HepG2 (cell line): ENCODE data around the gene SFXN2. TPM values are rescaled to one million over a fixed set of nuclear protein-coding genes. Genes with fewer than 3 reads are reported as not detected.
A peak's percentile ranks its signal among the peaks of the same experiment; 100 is the strongest.

Experiments
- ATAC-seq: fragments of 200-7000 bp; cut with Tn5 transposase; 3 replicates; pipeline ENCODE4 v1.9.1; 2020; ENCODE audit warnings: mild to moderate bottlenecking, moderate library complexity
- BruUV-seq: library from RNA; stranded (reverse); fragments of 400-500 nt; replicated peaks from 2 replicates; lab custom pipeline; 2021; lab: Mats Ljungman, UMichigan
- CTCF ChIA-PET: fragments of 300-600 bp; formaldehyde crosslinking; extraction: SDS; loops from one replicate; lab custom pipeline; 2021; ENCODE audit warnings: low total read pairs, inconsistent platforms, low intra/inter-chr PET ratio; lab: Yijun Ruan, JAX
- POLR2A ChIA-PET: fragments of 350-600 bp; sonication (Branson Sonifier 250); formaldehyde crosslinking; loops from one replicate; lab custom pipeline; 2020; ENCODE audit warnings: antibody characterized with exemption, inconsistent platforms; lab: Yijun Ruan, JAX
- DNase-seq: peaks from one replicate; pipeline ENCODE4 v3.0.0-alpha.2; 2015; ENCODE audit warnings: low spot score
- FAIRE-seq: peaks from 3 replicates; lab custom pipeline; 2011; peaks lifted over from hg19 to GRCh38; lab: Jason Lieb, UNC
- H2AFZ ChIP-seq: one replicate; pipeline ENCODE4 v1.6.1; 2011; ENCODE audit warnings: low read length, inconsistent platforms
- H3K27ac ChIP-seq: fragments of 300-600 bp; 3 replicates; pipeline ENCODE4 v1.8.0; 2011; ENCODE audit warnings: mixed run types, mild to moderate bottlenecking, mixed read lengths, low read length, inconsistent platforms; ENCODE audit not compliant: insufficient read depth; ENCODE audit errors: extremely low read length
- H3K27me3 ChIP-seq, 2 experiments: fragments of 200-600 bp in 1 of 2; 2 replicates in 1 of 2; 3 replicates in 1 of 2; pipeline versions ENCODE4 v1.6.0 to v1.8.0; 2011; ENCODE audit warnings: low read length in 2 of 2, mild to moderate bottlenecking in 2 of 2, moderate library complexity in 2 of 2, inconsistent platforms in 1 of 2; ENCODE audit not compliant: insufficient read depth in 2 of 2, control insufficient read depth in 1 of 2
- H3K36me3 ChIP-seq, 2 experiments: fragments of 200-600 bp in 1 of 2; replicated peaks in 1 of 2; 2 replicates in 1 of 2; 3 replicates in 1 of 2; pipeline versions ENCODE4 v1.5.1 to v1.8.0; 2011; ENCODE audit warnings: low read length in 2 of 2, inconsistent platforms in 1 of 2; ENCODE audit not compliant: insufficient read depth in 2 of 2, control insufficient read depth in 1 of 2
- H3K4me1 ChIP-seq: 2 replicates; pipeline ENCODE4 v1.5.1; 2012; ENCODE audit warnings: low read length, inconsistent platforms; ENCODE audit not compliant: insufficient read depth
- H3K4me2 ChIP-seq: 2 replicates; pipeline ENCODE4 v1.6.0; 2011; ENCODE audit warnings: low read depth, low read length, inconsistent platforms
- H3K4me3 ChIP-seq, 3 experiments: fragments of 200-600 bp in 1 of 3; sonication (generic), shearing (Covaris generic) in 1 of 3; replicated peaks in 1 of 3; 2 replicates each; pipeline ENCODE4 v1.5.1; 2011 to 2016; ENCODE audit warnings: low read length in 3 of 3, inconsistent platforms in 2 of 3, low read depth in 2 of 3, mild to moderate bottlenecking in 2 of 3, control low read depth in 1 of 3, mixed read lengths in 1 of 3; ENCODE audit not compliant: insufficient read depth in 1 of 3
- H3K79me2 ChIP-seq: one replicate; pipeline ENCODE4 v1.6.1; 2011; ENCODE audit warnings: low read length, inconsistent platforms; ENCODE audit not compliant: insufficient read depth
- H3K9ac ChIP-seq: 2 replicates; pipeline ENCODE4 v1.6.0; 2011; ENCODE audit warnings: mild to moderate bottlenecking, low read depth, low read length, inconsistent platforms; ENCODE audit not compliant: insufficient read depth
- H3K9me3 ChIP-seq: 2 replicates; pipeline ENCODE4 v1.5.1; 2012; ENCODE audit warnings: mild to moderate bottlenecking, low read length
- H4K20me1 ChIP-seq: 2 replicates; pipeline ENCODE4 v1.6.0; 2011; ENCODE audit warnings: inconsistent platforms, mild to moderate bottlenecking, low read length, moderate library complexity; ENCODE audit not compliant: insufficient read depth
- FOXC1 ChIP-seq: sonication (generic); formaldehyde crosslinking; IDR thresholded peaks from 2 replicates; pipeline ENCODE4 v1.8.0; 2022; ENCODE audit warnings: mild to moderate bottlenecking, missing genetic modification reagents, borderline replicate concordance
- GLI4 ChIP-seq: sonication (generic); formaldehyde crosslinking; IDR thresholded peaks from 2 replicates; pipeline ENCODE4 v1.5.1; 2020; ENCODE audit warnings: missing genetic modification reagents, mild to moderate bottlenecking, moderate library complexity, borderline replicate concordance
- HIVEP1 ChIP-seq: sonication (generic); formaldehyde crosslinking; IDR thresholded peaks from 2 replicates; pipeline ENCODE4 v1.4.0; 2020; ENCODE audit warnings: mild to moderate bottlenecking, missing genetic modification reagents
- NAIF1 ChIP-seq: sonication (generic); formaldehyde crosslinking; IDR thresholded peaks from 2 replicates; pipeline ENCODE4 v1.5.0; 2020; ENCODE audit warnings: mild to moderate bottlenecking, missing genetic modification reagents, borderline replicate concordance
- NFYB ChIP-seq: sonication (generic); formaldehyde crosslinking; IDR thresholded peaks from 2 replicates; pipeline ENCODE4 v1.4.0; 2020; ENCODE audit warnings: missing genetic modification reagents
- ZNF350 ChIP-seq: sonication (generic); formaldehyde crosslinking; IDR thresholded peaks from 2 replicates; pipeline ENCODE4 v1.4.0; 2020; ENCODE audit warnings: mild to moderate bottlenecking, low read depth, missing genetic modification reagents, borderline replicate concordance
- ZNF44 ChIP-seq: sonication (generic); formaldehyde crosslinking; IDR thresholded peaks from 2 replicates; pipeline ENCODE4 v1.5.1; 2020; ENCODE audit warnings: mild to moderate bottlenecking, missing genetic modification reagents
- WGBS: methylation state at CpG from one replicate; pipeline ENCODE4 v1.1.6; 2017; ENCODE audit warnings: low lambda C conversion rate; 5-methylcytosine and 5-hydroxymethylcytosine counted together
- in situ Hi-C: cut with HindIII; loops from 2 replicates; pipeline ENCODE4 v1.10.0; 2017; ENCODE audit warnings: low pct_unique_long_range_greater_than_20kb; ENCODE audit not compliant: extremely low pct_ligation_motif_present
- intact Hi-C: fragments of 100-400 bp; cut with micrococcal nuclease; formaldehyde crosslinking; loops from one replicate; pipeline ENCODE4 v1.10.0; 2022; ENCODE audit not compliant: unreplicated experiment
- polyA plus RNA-seq, 8 experiments: library from polyadenylated mRNA; depleted of rRNA in 3 of 8; stranded (reverse) in 7 of 8; unstranded in 1 of 8; fragments of >200 nt; fragmentation: Illumina TruSeq in 4 of 8; extraction: Trizol in 4 of 8; gene quantifications; 2 replicates each; pipeline versions ENCODE4 v1.2.1 to v1.2.3, GENCODE V29; 2011 to 2016; ENCODE audit warnings: low read depth in 4 of 8, missing spikeins in 1 of 8, mixed read lengths in 1 of 8; ENCODE audit not compliant: insufficient read depth in 1 of 8
- total RNA-seq, 5 experiments: library from RNA; depleted of rRNA; stranded (reverse); fragments of >200 nt; fragmentation: Illumina TruSeq; extraction: Trizol; gene quantifications; 2 replicates each; pipeline ENCODE4 v1.2.3, GENCODE V29; 2016; ENCODE audit warnings: low read depth in 1 of 5
- TF ChIP-seq, protein P1 (sequence below): sonication (generic); formaldehyde crosslinking; IDR thresholded peaks from 2 replicates; pipeline ENCODE4 v1.5.0; 2020; ENCODE audit warnings: mild to moderate bottlenecking, missing genetic modification reagents, moderate library complexity
- TF ChIP-seq, protein P2 (sequence below): sonication (generic); formaldehyde crosslinking; IDR thresholded peaks from 2 replicates; pipeline ENCODE4 v1.9.0; 2022; ENCODE audit warnings: low read depth, missing genetic modification reagents
- TF ChIP-seq, protein P3 (sequence below): IDR thresholded peaks from 2 replicates; pipeline ENCODE4 v1.6.1; 2012; ENCODE audit warnings: low read depth, low read length, improper control_type of control experiment
- TF ChIP-seq, protein P4 (sequence below): sonication (generic); IDR thresholded peaks from 2 replicates; pipeline ENCODE4 v1.6.1; 2016; ENCODE audit warnings: low read depth, borderline replicate concordance

The SFXN2 gene
- total and polyA plus RNA-seq, 2 of the 13 experiments (the other 11 are each of a cell fraction or from before 2014, with no cell fraction given), result 12.8 to 21.1 TPM

DNA sequence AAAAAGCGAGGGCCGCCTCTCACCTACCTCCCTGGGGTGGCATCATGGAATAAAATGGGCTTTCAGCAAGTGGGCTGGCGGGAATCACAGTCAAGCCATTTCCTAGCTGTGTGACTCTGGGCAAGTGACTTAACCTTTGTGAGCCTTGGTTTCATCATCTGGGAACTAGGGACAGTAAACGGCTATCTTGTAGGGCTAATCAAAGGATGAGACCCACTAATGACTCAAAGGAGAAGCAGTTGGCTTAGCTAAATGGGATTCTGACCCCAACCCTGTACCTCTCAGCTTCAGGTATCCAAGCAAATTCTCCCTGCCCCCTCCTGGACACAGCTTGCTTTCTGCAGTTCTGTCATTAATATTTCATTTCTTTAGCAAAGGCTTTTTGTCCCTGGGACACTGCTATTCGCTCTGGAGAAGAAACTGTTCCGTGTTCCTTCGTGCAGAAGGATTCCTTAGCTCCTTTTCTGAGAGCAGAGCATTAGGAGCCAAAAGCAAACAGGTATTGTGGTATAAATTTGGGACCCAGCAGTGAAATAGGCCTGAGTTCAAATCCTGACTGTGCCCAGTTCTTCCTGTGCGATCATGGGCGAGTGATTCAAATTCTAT, 44.3 kb upstream of the SFXN2 start (continued):
- TF ChIP-seq, protein P1, sequence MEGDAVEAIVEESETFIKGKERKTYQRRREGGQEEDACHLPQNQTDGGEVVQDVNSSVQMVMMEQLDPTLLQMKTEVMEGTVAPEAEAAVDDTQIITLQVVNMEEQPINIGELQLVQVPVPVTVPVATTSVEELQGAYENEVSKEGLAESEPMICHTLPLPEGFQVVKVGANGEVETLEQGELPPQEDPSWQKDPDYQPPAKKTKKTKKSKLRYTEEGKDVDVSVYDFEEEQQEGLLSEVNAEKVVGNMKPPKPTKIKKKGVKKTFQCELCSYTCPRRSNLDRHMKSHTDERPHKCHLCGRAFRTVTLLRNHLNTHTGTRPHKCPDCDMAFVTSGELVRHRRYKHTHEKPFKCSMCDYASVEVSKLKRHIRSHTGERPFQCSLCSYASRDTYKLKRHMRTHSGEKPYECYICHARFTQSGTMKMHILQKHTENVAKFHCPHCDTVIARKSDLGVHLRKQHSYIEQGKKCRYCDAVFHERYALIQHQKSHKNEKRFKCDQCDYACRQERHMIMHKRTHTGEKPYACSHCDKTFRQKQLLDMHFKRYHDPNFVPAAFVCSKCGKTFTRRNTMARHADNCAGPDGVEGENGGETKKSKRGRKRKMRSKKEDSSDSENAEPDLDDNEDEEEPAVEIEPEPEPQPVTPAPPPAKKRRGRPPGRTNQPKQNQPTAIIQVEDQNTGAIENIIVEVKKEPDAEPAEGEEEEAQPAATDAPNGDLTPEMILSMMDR, result 0 out of 2 replicates have a peak, but pooled peaks have one; percentile 3
- TF ChIP-seq, protein P2, sequence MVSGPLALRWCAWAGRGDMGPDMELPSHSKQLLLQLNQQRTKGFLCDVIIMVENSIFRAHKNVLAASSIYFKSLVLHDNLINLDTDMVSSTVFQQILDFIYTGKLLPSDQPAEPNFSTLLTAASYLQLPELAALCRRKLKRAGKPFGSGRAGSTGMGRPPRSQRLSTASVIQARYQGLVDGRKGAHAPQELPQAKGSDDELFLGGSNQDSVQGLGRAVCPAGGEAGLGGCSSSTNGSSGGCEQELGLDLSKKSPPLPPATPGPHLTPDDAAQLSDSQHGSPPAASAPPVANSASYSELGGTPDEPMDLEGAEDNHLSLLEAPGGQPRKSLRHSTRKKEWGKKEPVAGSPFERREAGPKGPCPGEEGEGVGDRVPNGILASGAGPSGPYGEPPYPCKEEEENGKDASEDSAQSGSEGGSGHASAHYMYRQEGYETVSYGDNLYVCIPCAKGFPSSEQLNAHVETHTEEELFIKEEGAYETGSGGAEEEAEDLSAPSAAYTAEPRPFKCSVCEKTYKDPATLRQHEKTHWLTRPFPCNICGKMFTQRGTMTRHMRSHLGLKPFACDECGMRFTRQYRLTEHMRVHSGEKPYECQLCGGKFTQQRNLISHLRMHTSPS (CRISPR knock-in tag), result no peak
- TF ChIP-seq GLI4, result no peak
- TF ChIP-seq, protein P3, sequence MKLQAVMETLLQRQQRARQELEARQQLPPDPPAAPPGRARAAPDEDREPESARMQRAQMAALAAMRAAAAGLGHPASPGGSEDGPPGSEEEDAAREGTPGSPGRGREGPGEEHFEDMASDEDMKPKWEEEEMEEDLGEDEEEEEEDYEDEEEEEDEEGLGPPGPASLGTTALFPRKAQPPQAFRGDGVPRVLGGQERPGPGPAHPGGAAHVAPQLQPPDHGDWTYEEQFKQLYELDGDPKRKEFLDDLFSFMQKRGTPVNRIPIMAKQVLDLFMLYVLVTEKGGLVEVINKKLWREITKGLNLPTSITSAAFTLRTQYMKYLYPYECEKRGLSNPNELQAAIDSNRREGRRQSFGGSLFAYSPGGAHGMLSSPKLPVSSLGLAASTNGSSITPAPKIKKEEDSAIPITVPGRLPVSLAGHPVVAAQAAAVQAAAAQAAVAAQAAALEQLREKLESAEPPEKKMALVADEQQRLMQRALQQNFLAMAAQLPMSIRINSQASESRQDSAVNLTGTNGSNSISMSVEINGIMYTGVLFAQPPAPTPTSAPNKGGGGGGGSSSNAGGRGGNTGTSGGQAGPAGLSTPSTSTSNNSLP, result no peak
- TF ChIP-seq ZNF44, result no peak

DNA sequence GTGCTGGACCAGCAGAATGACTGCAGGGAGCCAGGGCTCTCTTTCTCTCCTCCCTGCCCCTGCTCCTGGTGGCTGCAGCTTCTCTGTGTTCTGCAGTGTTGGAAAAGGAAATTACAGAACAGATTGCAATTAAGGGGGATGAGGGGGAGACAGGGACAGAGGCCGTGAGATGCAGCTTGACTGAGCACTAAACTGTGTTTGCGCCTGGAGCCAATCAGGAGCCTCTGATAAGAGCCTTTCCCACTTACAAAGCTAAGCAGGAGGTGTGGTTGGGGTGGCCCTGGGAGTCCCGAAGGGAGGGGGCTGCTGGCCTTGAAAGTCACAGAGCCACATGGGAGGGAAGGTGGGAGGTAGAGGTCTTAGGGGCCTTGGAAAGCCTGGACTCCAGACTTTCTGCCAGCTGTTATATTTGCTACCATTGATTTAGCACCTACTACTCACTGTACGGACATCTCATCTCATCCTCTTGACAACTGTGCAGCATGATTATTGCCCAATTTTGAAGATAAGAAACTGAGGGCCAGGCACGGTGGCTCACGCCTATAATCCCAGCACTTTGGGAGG, 43.5 kb upstream of the SFXN2 start:
- FAIRE-seq (no peak), ATAC-seq (no peak), DNase-seq (peak; percentile 51)
- no peaks in the 10 kb centered on the region for H4K20me1 ChIP-seq
- intact Hi-C loops (no loop called here), in situ Hi-C loops (no loop called here)
- H2AFZ ChIP-seq, result no peak overlapping the region
- 5% methylated on average over 6 of the region's 6 CpGs for WGBS
- no peaks in the 10 kb centered on the region for H3K9me3 ChIP-seq
- BruUV-seq, result no TSS peak
- CTCF ChIA-PET, result no interaction called here
- no peaks in the 10 kb centered on the region for H3K79me2 ChIP-seq
- H3K4me1 ChIP-seq, result peaks cover 100% of the 10 kb centered on the region
- no peak overlapping the region for H3K27ac ChIP-seq
- H3K36me3 ChIP-seq, result no peaks in the 10 kb centered on the region
- POLR2A ChIA-PET, result interaction anchor here (1.1 to 2.3 kb wide), 2 partner anchors 10 to 26 kb away, joined by 4 to 17 read pairs; partner anchors contain the start of gene TRIM8
- no peaks in the 10 kb centered on the region for H3K27me3 ChIP-seq
- peak overlapping the region in 1 of 3 experiments; percentile 30; a peak in 1 of 6 replicates for H3K4me3 ChIP-seq
- H3K4me2 ChIP-seq, result peak overlapping the region; percentile 88
- H3K9ac ChIP-seq, result no peak overlapping the region
- TF ChIP-seq NFYB (CRISPR knock-in tag) (peak; percentile 25), ZNF350 (peak; percentile 24; the same call in 1 of the 2 replicates), HIVEP1 (peak; percentile 93), NAIF1 (no peak), FOXC1 (CRISPR knock-in tag) (peak; percentile 61; the same call in 1 of the 2 replicates)
- TF ChIP-seq, protein P4, sequence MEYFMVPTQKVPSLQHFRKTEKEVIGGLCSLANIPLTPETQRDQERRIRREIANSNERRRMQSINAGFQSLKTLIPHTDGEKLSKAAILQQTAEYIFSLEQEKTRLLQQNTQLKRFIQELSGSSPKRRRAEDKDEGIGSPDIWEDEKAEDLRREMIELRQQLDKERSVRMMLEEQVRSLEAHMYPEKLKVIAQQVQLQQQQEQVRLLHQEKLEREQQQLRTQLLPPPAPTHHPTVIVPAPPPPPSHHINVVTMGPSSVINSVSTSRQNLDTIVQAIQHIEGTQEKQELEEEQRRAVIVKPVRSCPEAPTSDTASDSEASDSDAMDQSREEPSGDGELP, result peak; percentile 55; the same call in 1 of the 2 replicates
